HepG2 (cell line): Measurements from ENCODE around the gene RAB17. TPM values are rescaled to one million over a fixed set of nuclear protein-coding genes. Genes with fewer than 3 reads are reported as not detected.

Experiments
- ATAC-seq: fragments of 200-7000 bp; cut with Tn5 transposase; 3 replicates; pipeline ENCODE4 v1.9.1; 2020; ENCODE audit warnings: mild to moderate bottlenecking, moderate library complexity
- BruUV-seq: library from RNA; stranded (reverse); fragments of 400-500 nt; replicated peaks from 2 replicates; lab custom pipeline; 2021; lab: Mats Ljungman, UMichigan
- CTCF ChIA-PET: fragments of 300-600 bp; formaldehyde crosslinking; extraction: SDS; loops from one replicate; lab custom pipeline; 2021; ENCODE audit warnings: low total read pairs, inconsistent platforms, low intra/inter-chr PET ratio; lab: Yijun Ruan, JAX
- POLR2A ChIA-PET: fragments of 350-600 bp; sonication (Branson Sonifier 250); formaldehyde crosslinking; loops from one replicate; lab custom pipeline; 2020; ENCODE audit warnings: antibody characterized with exemption, inconsistent platforms; lab: Yijun Ruan, JAX
- DNase-seq: peaks from one replicate; pipeline ENCODE4 v3.0.0-alpha.2; 2015; ENCODE audit warnings: low spot score
- FAIRE-seq: peaks from 3 replicates; lab custom pipeline; 2011; peaks lifted over from hg19 to GRCh38; lab: Jason Lieb, UNC
- H2AFZ ChIP-seq: one replicate; pipeline ENCODE4 v1.6.1; 2011; ENCODE audit warnings: low read length, inconsistent platforms
- H3K27ac ChIP-seq: fragments of 300-600 bp; 3 replicates; pipeline ENCODE4 v1.8.0; 2011; ENCODE audit warnings: mixed run types, mild to moderate bottlenecking, mixed read lengths, low read length, inconsistent platforms; ENCODE audit not compliant: insufficient read depth; ENCODE audit errors: extremely low read length
- H3K27me3 ChIP-seq, 2 experiments: fragments of 200-600 bp in 1 of 2; 2 replicates in 1 of 2; 3 replicates in 1 of 2; pipeline versions ENCODE4 v1.6.0 to v1.8.0; 2011; ENCODE audit warnings: low read length in 2 of 2, mild to moderate bottlenecking in 2 of 2, moderate library complexity in 2 of 2, inconsistent platforms in 1 of 2; ENCODE audit not compliant: insufficient read depth in 2 of 2, control insufficient read depth in 1 of 2
- H3K36me3 ChIP-seq, 2 experiments: fragments of 200-600 bp in 1 of 2; replicated peaks in 1 of 2; 2 replicates in 1 of 2; 3 replicates in 1 of 2; pipeline versions ENCODE4 v1.5.1 to v1.8.0; 2011; ENCODE audit warnings: low read length in 2 of 2, inconsistent platforms in 1 of 2; ENCODE audit not compliant: insufficient read depth in 2 of 2, control insufficient read depth in 1 of 2
- H3K4me1 ChIP-seq: 2 replicates; pipeline ENCODE4 v1.5.1; 2012; ENCODE audit warnings: low read length, inconsistent platforms; ENCODE audit not compliant: insufficient read depth
- H3K4me2 ChIP-seq: 2 replicates; pipeline ENCODE4 v1.6.0; 2011; ENCODE audit warnings: low read depth, low read length, inconsistent platforms
- H3K4me3 ChIP-seq, 3 experiments: fragments of 200-600 bp in 1 of 3; sonication (generic), shearing (Covaris generic) in 1 of 3; replicated peaks in 1 of 3; 2 replicates each; pipeline ENCODE4 v1.5.1; 2011 to 2016; ENCODE audit warnings: low read length in 3 of 3, inconsistent platforms in 2 of 3, low read depth in 2 of 3, mild to moderate bottlenecking in 2 of 3, control low read depth in 1 of 3, mixed read lengths in 1 of 3; ENCODE audit not compliant: insufficient read depth in 1 of 3
- H3K79me2 ChIP-seq: one replicate; pipeline ENCODE4 v1.6.1; 2011; ENCODE audit warnings: low read length, inconsistent platforms; ENCODE audit not compliant: insufficient read depth
- H3K9ac ChIP-seq: 2 replicates; pipeline ENCODE4 v1.6.0; 2011; ENCODE audit warnings: mild to moderate bottlenecking, low read depth, low read length, inconsistent platforms; ENCODE audit not compliant: insufficient read depth
- H3K9me3 ChIP-seq: 2 replicates; pipeline ENCODE4 v1.5.1; 2012; ENCODE audit warnings: mild to moderate bottlenecking, low read length
- H4K20me1 ChIP-seq: 2 replicates; pipeline ENCODE4 v1.6.0; 2011; ENCODE audit warnings: inconsistent platforms, mild to moderate bottlenecking, low read length, moderate library complexity; ENCODE audit not compliant: insufficient read depth
- KDM4B ChIP-seq: sonication (generic); formaldehyde crosslinking; IDR thresholded peaks from 2 replicates; pipeline ENCODE4 v1.4.0; 2020; ENCODE audit warnings: missing genetic modification reagents
- KLF6 ChIP-seq: IDR thresholded peaks from 2 replicates; pipeline ENCODE4 v1.8.0; 2016; ENCODE audit warnings: missing biosample characterization, missing genetic modification reagents
- MED8 ChIP-seq: sonication (generic); formaldehyde crosslinking; IDR thresholded peaks from 2 replicates; pipeline ENCODE4 v1.8.1; 2023; ENCODE audit warnings: mild to moderate bottlenecking, missing genetic modification reagents; ENCODE audit not compliant: insufficient replicate concordance
- POLR2A ChIP-seq, 2 experiments: IDR thresholded peaks; 2 replicates each; pipeline ENCODE4 v1.6.1; 2011; ENCODE audit warnings: low read depth in 2 of 2, low read length in 2 of 2, mild to moderate bottlenecking in 1 of 2, moderate library complexity in 1 of 2; ENCODE audit not compliant: insufficient read depth in 1 of 2
- RFX5 ChIP-seq: IDR thresholded peaks from 2 replicates; pipeline ENCODE4 v1.6.1; 2011; ENCODE audit warnings: low read depth, low read length, improper control_type of control experiment
- SALL2 ChIP-seq: sonication (generic); formaldehyde crosslinking; IDR thresholded peaks from 2 replicates; pipeline ENCODE4 v1.8.1; 2023; ENCODE audit warnings: mild to moderate bottlenecking, missing genetic modification reagents, inconsistent platforms
- STAT5B ChIP-seq: sonication (generic); formaldehyde crosslinking; IDR thresholded peaks from 2 replicates; pipeline ENCODE4 v1.4.0; 2020; ENCODE audit warnings: missing genetic modification reagents
- TMF1 ChIP-seq: sonication (generic); formaldehyde crosslinking; IDR thresholded peaks from 2 replicates; pipeline ENCODE4 v1.8.1; 2022; ENCODE audit warnings: low read depth, missing genetic modification reagents
- ZNF331 ChIP-seq: sonication (generic); formaldehyde crosslinking; IDR thresholded peaks from 2 replicates; pipeline ENCODE4 v1.4.0; 2020; ENCODE audit warnings: missing genetic modification reagents
- ZNF530 ChIP-seq: sonication (generic); formaldehyde crosslinking; IDR thresholded peaks from 2 replicates; pipeline ENCODE4 v1.5.0; 2020; ENCODE audit warnings: low read depth, mild to moderate bottlenecking, missing genetic modification reagents
- ZNF720 ChIP-seq: sonication (generic); formaldehyde crosslinking; IDR thresholded peaks from 2 replicates; pipeline ENCODE4 v1.4.0; 2020; ENCODE audit warnings: missing genetic modification reagents
- ZNF737 ChIP-seq: sonication (generic); formaldehyde crosslinking; IDR thresholded peaks from 2 replicates; pipeline ENCODE4 v1.5.0; 2020; ENCODE audit warnings: missing genetic modification reagents, mild to moderate bottlenecking, borderline replicate concordance
- ZNF782 ChIP-seq: sonication (generic); formaldehyde crosslinking; IDR thresholded peaks from 2 replicates; pipeline ENCODE4 v1.4.0; 2020; ENCODE audit warnings: missing genetic modification reagents, mild to moderate bottlenecking, borderline replicate concordance
- WGBS: methylation state at CpG from one replicate; pipeline ENCODE4 v1.1.6; 2017; ENCODE audit warnings: low lambda C conversion rate; 5-methylcytosine and 5-hydroxymethylcytosine counted together
- in situ Hi-C: cut with HindIII; loops from 2 replicates; pipeline ENCODE4 v1.10.0; 2017; ENCODE audit warnings: low pct_unique_long_range_greater_than_20kb; ENCODE audit not compliant: extremely low pct_ligation_motif_present
- intact Hi-C: fragments of 100-400 bp; cut with micrococcal nuclease; formaldehyde crosslinking; loops from one replicate; pipeline ENCODE4 v1.10.0; 2022; ENCODE audit not compliant: unreplicated experiment
- polyA plus RNA-seq, 8 experiments: library from polyadenylated mRNA; depleted of rRNA in 3 of 8; stranded (reverse) in 7 of 8; unstranded in 1 of 8; fragments of >200 nt; fragmentation: Illumina TruSeq in 4 of 8; extraction: Trizol in 4 of 8; gene quantifications; 2 replicates each; pipeline versions ENCODE4 v1.2.1 to v1.2.3, GENCODE V29; 2011 to 2016; ENCODE audit warnings: low read depth in 4 of 8, missing spikeins in 1 of 8, mixed read lengths in 1 of 8; ENCODE audit not compliant: insufficient read depth in 1 of 8
- total RNA-seq, 5 experiments: library from RNA; depleted of rRNA; stranded (reverse); fragments of >200 nt; fragmentation: Illumina TruSeq; extraction: Trizol; gene quantifications; 2 replicates each; pipeline ENCODE4 v1.2.3, GENCODE V29; 2016; ENCODE audit warnings: low read depth in 1 of 5
- TF ChIP-seq, protein P1 (sequence below): sonication (generic); formaldehyde crosslinking; IDR thresholded peaks from 2 replicates; pipeline ENCODE4 v1.4.0; 2020; ENCODE audit warnings: missing genetic modification reagents
- TF ChIP-seq, protein P2 (sequence below): conservative IDR thresholded peaks from 2 replicates; pipeline ENCODE4 v1.6.1; 2018; ENCODE audit warnings: missing genetic modification reagents
- TF ChIP-seq, protein P3 (sequence below): sonication (generic); formaldehyde crosslinking; IDR thresholded peaks from 2 replicates; pipeline ENCODE4 v1.4.0; 2020; ENCODE audit warnings: mild to moderate bottlenecking, missing genetic modification reagents, borderline replicate concordance
- TF ChIP-seq, protein P4 (sequence below): sonication (generic); formaldehyde crosslinking; IDR thresholded peaks from 2 replicates; pipeline ENCODE4 v1.4.0; 2020; ENCODE audit warnings: mild to moderate bottlenecking, missing genetic modification reagents
- TF ChIP-seq, protein P5 (sequence below): fragments of 450-650 bp; IDR thresholded peaks from 2 replicates; pipeline ENCODE4 v1.6.1; 2017

The RAB17 gene
- total and polyA plus RNA-seq, 2 of the 13 experiments (the other 11 are each of a cell fraction or from before 2014, with no cell fraction given) = 68.0 to 124 TPM

DNA sequence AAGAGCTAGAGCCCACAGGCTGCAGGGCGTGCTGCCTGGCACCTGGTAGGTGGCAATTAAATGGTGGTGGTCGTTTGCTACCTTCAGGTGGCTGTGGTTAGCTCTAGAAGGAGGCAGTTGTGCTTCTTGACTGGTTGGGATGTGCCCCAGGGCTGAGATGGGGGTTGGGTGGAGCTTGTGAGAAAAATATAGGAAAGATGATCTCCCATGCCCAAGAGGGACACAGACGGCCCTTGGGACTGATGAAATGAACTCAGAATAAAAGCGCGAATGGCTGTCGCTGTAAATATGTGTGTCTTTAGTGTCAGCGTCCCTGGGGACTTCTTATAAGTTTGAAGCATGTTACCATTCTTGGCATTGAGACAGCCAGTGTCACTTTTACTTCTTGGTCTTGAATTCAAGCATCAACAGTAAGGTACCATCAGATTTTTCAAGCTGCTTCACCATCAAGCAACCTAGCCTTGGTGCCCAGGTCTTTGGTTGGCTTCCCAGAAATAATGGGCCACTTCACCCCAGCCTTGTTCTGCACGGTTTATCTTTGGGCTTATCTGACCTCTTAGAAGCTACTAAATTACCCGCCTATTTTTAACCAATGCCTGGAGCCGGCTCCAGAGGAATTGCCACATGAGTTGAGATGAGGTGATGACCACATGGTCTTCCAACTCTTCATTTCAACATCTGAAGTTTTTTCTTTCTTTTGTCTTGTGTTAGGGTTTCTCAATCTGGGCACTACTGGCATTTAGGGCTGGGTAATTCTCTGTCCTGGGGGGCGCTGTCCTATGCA, 48.7 kb upstream of the RAB17 start (continued):
- TF ChIP-seq STAT5B (CRISPR knock-in tag) (no peak), SALL2 (no peak)
- TF ChIP-seq, protein P1, sequence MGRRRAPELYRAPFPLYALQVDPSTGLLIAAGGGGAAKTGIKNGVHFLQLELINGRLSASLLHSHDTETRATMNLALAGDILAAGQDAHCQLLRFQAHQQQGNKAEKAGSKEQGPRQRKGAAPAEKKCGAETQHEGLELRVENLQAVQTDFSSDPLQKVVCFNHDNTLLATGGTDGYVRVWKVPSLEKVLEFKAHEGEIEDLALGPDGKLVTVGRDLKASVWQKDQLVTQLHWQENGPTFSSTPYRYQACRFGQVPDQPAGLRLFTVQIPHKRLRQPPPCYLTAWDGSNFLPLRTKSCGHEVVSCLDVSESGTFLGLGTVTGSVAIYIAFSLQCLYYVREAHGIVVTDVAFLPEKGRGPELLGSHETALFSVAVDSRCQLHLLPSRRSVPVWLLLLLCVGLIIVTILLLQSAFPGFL = no peak

DNA sequence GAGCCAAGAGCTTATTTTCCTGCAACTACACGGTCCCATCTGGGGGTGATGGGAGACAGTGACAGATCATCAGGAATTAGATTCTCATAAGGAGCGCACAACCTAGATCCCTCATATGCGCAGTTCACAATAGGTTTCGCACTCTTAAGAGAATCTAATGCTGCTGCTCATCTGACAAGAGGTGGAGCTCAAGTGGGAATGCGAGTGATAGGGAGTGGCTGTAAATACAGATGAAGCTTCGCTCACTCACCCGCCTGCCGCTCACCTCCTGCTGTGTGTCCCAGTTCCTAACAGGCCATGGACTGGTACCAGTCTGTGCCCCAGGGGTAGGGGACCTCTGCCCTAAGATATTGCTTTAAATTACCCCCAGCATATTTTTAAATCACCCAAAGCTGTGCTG, 47.6 kb upstream of the RAB17 start:
- no peak overlapping the region for H2AFZ ChIP-seq
- in situ Hi-C loops = no loop called here
- H3K9ac ChIP-seq = no peak overlapping the region
- no peak overlapping the region for H3K27ac ChIP-seq
- BruUV-seq = no TSS peak
- FAIRE-seq (no peak), DNase-seq (no peak), ATAC-seq (no peak)
- intact Hi-C loops = no loop called here
- CTCF ChIA-PET = no interaction called here
- H3K4me1 ChIP-seq = peaks cover 18% of the 10 kb centered on the region
- no peaks in the 10 kb centered on the region for H3K9me3 ChIP-seq
- POLR2A ChIA-PET = no interaction called here
- no peaks in the 10 kb centered on the region for H4K20me1 ChIP-seq
- H3K36me3 ChIP-seq = no peaks in the 10 kb centered on the region
- H3K27me3 ChIP-seq = no peaks in the 10 kb centered on the region
- H3K79me2 ChIP-seq = no peaks in the 10 kb centered on the region
- WGBS = 94% methylated on average over 8 of the region's 8 CpGs
- H3K4me3 ChIP-seq = no peak overlapping the region
- H3K4me2 ChIP-seq = no peak overlapping the region
- no peak for TF ChIP-seq ZNF331 (CRISPR knock-in tag)
- TF ChIP-seq, protein P2, sequence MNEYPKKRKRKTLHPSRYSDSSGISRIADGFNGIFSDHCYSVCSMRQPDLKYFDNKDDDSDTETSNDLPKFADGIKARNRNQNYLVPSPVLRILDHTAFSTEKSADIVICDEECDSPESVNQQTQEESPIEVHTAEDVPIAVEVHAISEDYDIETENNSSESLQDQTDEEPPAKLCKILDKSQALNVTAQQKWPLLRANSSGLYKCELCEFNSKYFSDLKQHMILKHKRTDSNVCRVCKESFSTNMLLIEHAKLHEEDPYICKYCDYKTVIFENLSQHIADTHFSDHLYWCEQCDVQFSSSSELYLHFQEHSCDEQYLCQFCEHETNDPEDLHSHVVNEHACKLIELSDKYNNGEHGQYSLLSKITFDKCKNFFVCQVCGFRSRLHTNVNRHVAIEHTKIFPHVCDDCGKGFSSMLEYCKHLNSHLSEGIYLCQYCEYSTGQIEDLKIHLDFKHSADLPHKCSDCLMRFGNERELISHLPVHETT = no peak
- TF ChIP-seq RFX5 = no peak
- no peak for TF ChIP-seq POLR2A (IDR thresholded peaks at IDR 0.05; ENCODE audit: insufficient read depth in 1 of 2, low read depth in 2 of 2, low read length in 2 of 2)
- TF ChIP-seq TMF1 = no peak
- no peak for TF ChIP-seq ZNF782 (CRISPR knock-in tag)
- TF ChIP-seq ZNF720 (CRISPR knock-in tag) = no peak
- no peak for TF ChIP-seq KLF6 (CRISPR knock-in tag)
- TF ChIP-seq ZNF737 (CRISPR knock-in tag) = no peak
- no peak for TF ChIP-seq MED8 (CRISPR knock-in tag)
- TF ChIP-seq KDM4B (CRISPR knock-in tag) = no peak
- TF ChIP-seq, protein P3, sequence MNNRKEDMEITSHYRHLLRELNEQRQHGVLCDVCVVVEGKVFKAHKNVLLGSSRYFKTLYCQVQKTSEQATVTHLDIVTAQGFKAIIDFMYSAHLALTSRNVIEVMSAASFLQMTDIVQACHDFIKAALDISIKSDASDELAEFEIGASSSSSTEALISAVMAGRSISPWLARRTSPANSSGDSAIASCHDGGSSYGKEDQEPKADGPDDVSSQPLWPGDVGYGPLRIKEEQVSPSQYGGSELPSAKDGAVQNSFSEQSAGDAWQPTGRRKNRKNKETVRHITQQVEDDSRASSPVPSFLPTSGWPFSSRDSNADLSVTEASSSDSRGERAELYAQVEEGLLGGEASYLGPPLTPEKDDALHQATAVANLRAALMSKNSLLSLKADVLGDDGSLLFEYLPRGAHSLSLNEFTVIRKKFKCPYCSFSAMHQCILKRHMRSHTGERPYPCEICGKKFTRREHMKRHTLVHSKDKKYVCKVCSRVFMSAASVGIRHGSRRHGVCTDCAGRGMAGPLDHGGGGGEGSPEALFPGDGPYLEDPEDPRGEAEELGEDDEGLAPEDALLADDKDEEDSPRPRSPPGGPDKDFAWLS (CRISPR knock-in tag) = no peak
- TF ChIP-seq, protein P4, sequence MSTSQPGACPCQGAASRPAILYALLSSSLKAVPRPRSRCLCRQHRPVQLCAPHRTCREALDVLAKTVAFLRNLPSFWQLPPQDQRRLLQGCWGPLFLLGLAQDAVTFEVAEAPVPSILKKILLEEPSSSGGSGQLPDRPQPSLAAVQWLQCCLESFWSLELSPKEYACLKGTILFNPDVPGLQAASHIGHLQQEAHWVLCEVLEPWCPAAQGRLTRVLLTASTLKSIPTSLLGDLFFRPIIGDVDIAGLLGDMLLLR = no peak
- no peak for TF ChIP-seq ZNF530 (CRISPR knock-in tag)
- TF ChIP-seq, protein P5, sequence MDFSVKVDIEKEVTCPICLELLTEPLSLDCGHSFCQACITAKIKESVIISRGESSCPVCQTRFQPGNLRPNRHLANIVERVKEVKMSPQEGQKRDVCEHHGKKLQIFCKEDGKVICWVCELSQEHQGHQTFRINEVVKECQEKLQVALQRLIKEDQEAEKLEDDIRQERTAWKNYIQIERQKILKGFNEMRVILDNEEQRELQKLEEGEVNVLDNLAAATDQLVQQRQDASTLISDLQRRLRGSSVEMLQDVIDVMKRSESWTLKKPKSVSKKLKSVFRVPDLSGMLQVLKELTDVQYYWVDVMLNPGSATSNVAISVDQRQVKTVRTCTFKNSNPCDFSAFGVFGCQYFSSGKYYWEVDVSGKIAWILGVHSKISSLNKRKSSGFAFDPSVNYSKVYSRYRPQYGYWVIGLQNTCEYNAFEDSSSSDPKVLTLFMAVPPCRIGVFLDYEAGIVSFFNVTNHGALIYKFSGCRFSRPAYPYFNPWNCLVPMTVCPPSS = no peak
